GM12878 (cell line): Measurements from ENCODE around the gene MBD5. TPM values are rescaled to one million over a fixed set of nuclear protein-coding genes. Genes with fewer than 3 reads are reported as not detected.

ENCODE experiments used
- ATAC-seq: fragments of 200-7000 bp; cut with Tn5 transposase; 3 replicates; pipeline ENCODE4 v1.9.1; 2020; ENCODE audit warnings: mild to moderate bottlenecking, moderate library complexity
- BruUV-seq: library from RNA; stranded (reverse); fragments of 400-500 nt; replicated peaks from 2 replicates; lab custom pipeline; 2021; lab: Mats Ljungman, UMichigan
- CTCF ChIA-PET: fragments of 300-600 bp; sonication (Branson Sonifier 250); formaldehyde crosslinking; extraction: SDS; loops from one replicate; lab custom pipeline; 2021; ENCODE audit warnings: inconsistent platforms; lab: Yijun Ruan, JAX
- POLR2A ChIA-PET: fragments of 350-600 bp; formaldehyde crosslinking; extraction: SDS; loops from one replicate; lab custom pipeline; 2021; ENCODE audit warnings: inconsistent platforms; lab: Charles Lee
- RAD21 ChIA-PET: fragments of 300-600 bp; sonication (Branson Sonifier 250); formaldehyde crosslinking; loops from one replicate; lab custom pipeline; 2023; ENCODE audit warnings: antibody characterized with exemption; ENCODE audit not compliant: unreplicated experiment; lab: Charles Lee
- SMC1A ChIA-PET: fragments of 300-600 bp; sonication (Branson Sonifier 250); formaldehyde crosslinking; loops from one replicate; lab custom pipeline; 2023; ENCODE audit not compliant: unreplicated experiment, uncharacterized antibody; lab: Charles Lee
- DNase-seq: peaks from one replicate; pipeline ENCODE4 v3.0.0-alpha.2; 2011; ENCODE audit warnings: low read depth, low spot score
- FAIRE-seq: peaks from 3 replicates; lab custom pipeline; 2011; peaks lifted over from hg19 to GRCh38; lab: Jason Lieb, UNC
- H2AFZ ChIP-seq: 2 replicates; pipeline ENCODE4 v1.6.0; 2011; ENCODE audit warnings: low read depth, low read length, control low read depth; ENCODE audit not compliant: control insufficient read depth
- H3K27ac ChIP-seq: 2 replicates; pipeline ENCODE4 v1.5.1; 2011; ENCODE audit warnings: control low read depth; ENCODE audit not compliant: control insufficient read depth, insufficient read depth
- H3K27me3 ChIP-seq, 2 experiments: replicated peaks in 1 of 2; 2 replicates each; pipeline versions ENCODE4 v1.6.0 to v1.6.1; 2011; ENCODE audit warnings: low read length in 1 of 2; ENCODE audit not compliant: control insufficient read depth in 2 of 2, insufficient read depth in 2 of 2
- H3K36me3 ChIP-seq, 2 experiments: 2 replicates each; pipeline ENCODE4 v1.5.1; 2011; ENCODE audit warnings: low read length in 1 of 2; ENCODE audit not compliant: control insufficient read depth in 2 of 2, insufficient read depth in 2 of 2
- H3K4me1 ChIP-seq: 2 replicates; pipeline ENCODE4 v1.6.1; 2011; ENCODE audit warnings: mild to moderate bottlenecking, low read length, moderate library complexity, mixed read lengths; ENCODE audit not compliant: control insufficient read depth, insufficient read depth
- H3K4me2 ChIP-seq: 2 replicates; pipeline ENCODE4 v1.6.0; 2011; ENCODE audit warnings: control low read depth; ENCODE audit not compliant: control insufficient read depth, insufficient read depth
- H3K4me3 ChIP-seq: fragments of 200-600 bp; sonication (generic); 2 replicates; pipeline ENCODE4 v1.5.1; 2016
- H3K79me2 ChIP-seq: 2 replicates; pipeline ENCODE4 v1.6.0; 2011; ENCODE audit warnings: low read length; ENCODE audit not compliant: control insufficient read depth, insufficient read depth
- H3K9ac ChIP-seq: 2 replicates; pipeline ENCODE4 v1.8.0; 2011; ENCODE audit warnings: low read length, control low read depth, mixed read lengths; ENCODE audit not compliant: control insufficient read depth, insufficient read depth
- H3K9me3 ChIP-seq: replicated peaks from 3 replicates; pipeline ENCODE4 v1.5.1; 2011; ENCODE audit warnings: mild to moderate bottlenecking, low read length; ENCODE audit not compliant: control insufficient read depth, insufficient read depth
- H4K20me1 ChIP-seq: 2 replicates; pipeline ENCODE4 v1.6.0; 2011; ENCODE audit not compliant: control insufficient read depth, insufficient read depth
- ATF7 ChIP-seq: fragments of 450-650 bp; IDR thresholded peaks from 2 replicates; pipeline ENCODE4 v1.6.1; 2016; ENCODE audit warnings: low read depth, mild to moderate bottlenecking
- CHD4 ChIP-seq: fragments of 200-600 bp; sonication (generic); IDR thresholded peaks from 2 replicates; pipeline ENCODE4 v1.6.1; 2016; ENCODE audit warnings: mild to moderate bottlenecking
- IRF4 ChIP-seq: IDR thresholded peaks from 2 replicates; pipeline ENCODE4 v1.6.1; 2011; ENCODE audit warnings: low read depth, low read length
- KLF5 ChIP-seq: fragments of 450-650 bp; IDR thresholded peaks from 2 replicates; pipeline ENCODE4 v1.6.1; 2014; ENCODE audit warnings: mild to moderate bottlenecking; ENCODE audit not compliant: partially characterized antibody
- MTA3 ChIP-seq: IDR thresholded peaks from 2 replicates; pipeline ENCODE4 v1.6.1; 2012; ENCODE audit warnings: low read length, inconsistent platforms, borderline replicate concordance
- RAD21 ChIP-seq: IDR thresholded peaks from 2 replicates; pipeline ENCODE4 v1.6.1; 2011; ENCODE audit warnings: mild to moderate bottlenecking, low read depth, low read length, moderate library complexity; ENCODE audit not compliant: insufficient read depth
- SREBF1 ChIP-seq: IDR thresholded peaks from 2 replicates; pipeline ENCODE4 v1.6.1; 2012; ENCODE audit warnings: mild to moderate bottlenecking, low read length
- YBX1 ChIP-seq: fragments of 450-650 bp; IDR thresholded peaks from 2 replicates; pipeline ENCODE4 v1.6.1; 2016; ENCODE audit warnings: antibody characterized with exemption
- WGBS: methylation state at CpG from one replicate; pipeline ENCODE4 v1.1.6; 2016; ENCODE audit warnings: low lambda C conversion rate; ENCODE audit not compliant: insufficient replicate concordance, insufficient coverage; ENCODE audit errors: missing lambda C conversion rate; 5-methylcytosine and 5-hydroxymethylcytosine counted together
- in situ Hi-C: fragments of 300-500 bp; cut with MboI; formaldehyde crosslinking; loops from 9 replicates; pipeline ENCODE4 v1.14.3; 2018; ENCODE audit warnings: mixed read lengths
- intact Hi-C: fragments of 100-400 bp; cut with micrococcal nuclease; formaldehyde crosslinking; loops from one replicate; pipeline ENCODE4 v1.14.2; 2022; ENCODE audit not compliant: unreplicated experiment
- polyA plus RNA-seq, 11 experiments: library from polyadenylated mRNA; depleted of rRNA in 4 of 11; unstranded in 6 of 11; stranded (reverse) in 5 of 11; fragments of >200 nt; fragmentation: Nextera tagmentation in 4 of 11; fragmentation: Illumina TruSeq in 1 of 11; extraction: Ambion mirVana in 4 of 11; extraction: Trizol in 1 of 11; gene quantifications; 1 replicate in 1 of 11; 2 replicates in 10 of 11; pipeline versions ENCODE4 v1.2.1 to v1.2.3, GENCODE V29; 2011 to 2016; ENCODE audit warnings: inconsistent platforms in 2 of 11, missing spikeins in 2 of 11, low read depth in 1 of 11
- total RNA-seq, 4 experiments: library from RNA; depleted of rRNA in 3 of 4; stranded (reverse); fragments of >200 nt in 3 of 4; fragmentation: Illumina TruSeq in 1 of 4; extraction: Trizol in 1 of 4; gene quantifications; 2 replicates each; pipeline versions ENCODE4 v1.2.1 to v1.2.3, GENCODE V29; 2013 to 2021
- TF ChIP-seq, protein P1 (sequence below): fragments of 450-650 bp; formaldehyde crosslinking; IDR thresholded peaks from 2 replicates; pipeline ENCODE4 v1.5.0; 2022; ENCODE audit warnings: mild to moderate bottlenecking, missing genetic modification characterization
- TF ChIP-seq, protein P2 (sequence below): fragments of 450-650 bp; IDR thresholded peaks from 2 replicates; pipeline ENCODE4 v1.6.1; 2017; ENCODE audit warnings: mild to moderate bottlenecking
- TF ChIP-seq, protein P3 (sequence below): fragments of 450-650 bp; IDR thresholded peaks from 2 replicates; pipeline ENCODE4 v1.6.1; 2017; ENCODE audit warnings: mild to moderate bottlenecking, moderate library complexity
- TF ChIP-seq, protein P4 (sequence below): fragments of 150-350 bp; IDR thresholded peaks from 2 replicates; pipeline ENCODE4 v1.6.1; 2014; ENCODE audit warnings: mild to moderate bottlenecking, low read depth, low read length
- TF ChIP-seq, protein P5 (sequence below): fragments of 450-650 bp; IDR thresholded peaks from 2 replicates; pipeline ENCODE4 v1.6.1; 2016; ENCODE audit warnings: mild to moderate bottlenecking

MBD5 gene
- total and polyA plus RNA-seq, 10 of the 15 experiments (the other 5 are each of a cell fraction or from before 2014, with no cell fraction given), result 7.4 to 58.0 (median 21.2) TPM

DNA sequence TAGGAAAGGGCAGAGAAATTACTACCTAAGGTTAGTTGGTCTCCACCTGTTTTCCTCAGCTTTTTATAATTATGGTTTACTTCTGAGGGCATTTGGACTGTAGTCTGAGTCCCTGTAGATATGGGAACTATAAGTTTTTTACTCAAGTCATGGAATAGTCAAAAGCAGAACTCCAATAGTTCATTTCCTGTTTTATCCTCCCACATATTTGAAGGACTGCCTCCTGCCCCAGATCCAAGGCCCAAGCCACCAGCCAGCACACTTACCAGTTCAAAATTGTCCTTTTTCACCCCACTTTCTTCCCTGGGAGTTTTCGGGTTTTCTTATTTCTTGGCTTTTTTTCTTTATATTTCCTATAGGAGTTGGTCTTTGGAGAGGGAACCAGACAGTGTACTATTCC lies 164.1 kb downstream of the MBD5 start:
- no TSS peak for BruUV-seq
- no peak for ATAC-seq
- SMC1A ChIA-PET, result no interaction called here
- H3K27me3 ChIP-seq, result no peaks in the 10 kb centered on the region
- intact Hi-C loops, result no loop called here
- POLR2A ChIA-PET, result interaction anchor here (0.7 kb wide), 1 partner anchor 298 kb away, joined by 3 read pairs; no protein-coding TSS in a partner anchor
- H3K9ac ChIP-seq, result no peak overlapping the region
- no peak overlapping the region for H3K27ac ChIP-seq
- FAIRE-seq, result no peak
- H2AFZ ChIP-seq, result no peak overlapping the region
- no peaks in the 10 kb centered on the region for H4K20me1 ChIP-seq
- H3K79me2 ChIP-seq, result no peaks in the 10 kb centered on the region
- WGBS, result 94% methylated on average over 1 of the region's 1 CpG
- H3K36me3 ChIP-seq, result peaks cover 2 to 6% of the 10 kb centered on the region in 2 experiments; a peak in 3 of 4 replicates
- H3K9me3 ChIP-seq, result no peaks in the 10 kb centered on the region; the same call in 1 of the 3 replicates
- no peak overlapping the region for H3K4me2 ChIP-seq
- TF ChIP-seq, protein P1, sequence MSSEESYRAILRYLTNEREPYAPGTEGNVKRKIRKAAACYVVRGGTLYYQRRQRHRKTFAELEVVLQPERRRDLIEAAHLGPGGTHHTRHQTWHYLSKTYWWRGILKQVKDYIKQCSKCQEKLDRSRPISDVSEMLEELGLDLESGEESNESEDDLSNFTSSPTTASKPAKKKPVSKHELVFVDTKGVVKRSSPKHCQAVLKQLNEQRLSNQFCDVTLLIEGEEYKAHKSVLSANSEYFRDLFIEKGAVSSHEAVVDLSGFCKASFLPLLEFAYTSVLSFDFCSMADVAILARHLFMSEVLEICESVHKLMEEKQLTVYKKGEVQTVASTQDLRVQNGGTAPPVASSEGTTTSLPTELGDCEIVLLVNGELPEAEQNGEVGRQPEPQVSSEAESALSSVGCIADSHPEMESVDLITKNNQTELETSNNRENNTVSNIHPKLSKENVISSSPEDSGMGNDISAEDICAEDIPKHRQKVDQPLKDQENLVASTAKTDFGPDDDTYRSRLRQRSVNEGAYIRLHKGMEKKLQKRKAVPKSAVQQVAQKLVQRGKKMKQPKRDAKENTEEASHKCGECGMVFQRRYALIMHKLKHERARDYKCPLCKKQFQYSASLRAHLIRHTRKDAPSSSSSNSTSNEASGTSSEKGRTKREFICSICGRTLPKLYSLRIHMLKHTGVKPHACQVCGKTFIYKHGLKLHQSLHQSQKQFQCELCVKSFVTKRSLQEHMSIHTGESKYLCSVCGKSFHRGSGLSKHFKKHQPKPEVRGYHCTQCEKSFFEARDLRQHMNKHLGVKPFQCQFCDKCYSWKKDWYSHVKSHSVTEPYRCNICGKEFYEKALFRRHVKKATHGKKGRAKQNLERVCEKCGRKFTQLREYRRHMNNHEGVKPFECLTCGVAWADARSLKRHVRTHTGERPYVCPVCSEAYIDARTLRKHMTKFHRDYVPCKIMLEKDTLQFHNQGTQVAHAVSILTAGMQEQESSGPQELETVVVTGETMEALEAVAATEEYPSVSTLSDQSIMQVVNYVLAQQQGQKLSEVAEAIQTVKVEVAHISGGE, result no peak
- TF ChIP-seq RAD21 (no peak), IRF4 (no peak), YBX1 (no peak), KLF5 (no peak), MTA3 (no peak), CHD4 (no peak), ATF7 (no peak), SREBF1 (no peak)
- TF ChIP-seq, protein P2, sequence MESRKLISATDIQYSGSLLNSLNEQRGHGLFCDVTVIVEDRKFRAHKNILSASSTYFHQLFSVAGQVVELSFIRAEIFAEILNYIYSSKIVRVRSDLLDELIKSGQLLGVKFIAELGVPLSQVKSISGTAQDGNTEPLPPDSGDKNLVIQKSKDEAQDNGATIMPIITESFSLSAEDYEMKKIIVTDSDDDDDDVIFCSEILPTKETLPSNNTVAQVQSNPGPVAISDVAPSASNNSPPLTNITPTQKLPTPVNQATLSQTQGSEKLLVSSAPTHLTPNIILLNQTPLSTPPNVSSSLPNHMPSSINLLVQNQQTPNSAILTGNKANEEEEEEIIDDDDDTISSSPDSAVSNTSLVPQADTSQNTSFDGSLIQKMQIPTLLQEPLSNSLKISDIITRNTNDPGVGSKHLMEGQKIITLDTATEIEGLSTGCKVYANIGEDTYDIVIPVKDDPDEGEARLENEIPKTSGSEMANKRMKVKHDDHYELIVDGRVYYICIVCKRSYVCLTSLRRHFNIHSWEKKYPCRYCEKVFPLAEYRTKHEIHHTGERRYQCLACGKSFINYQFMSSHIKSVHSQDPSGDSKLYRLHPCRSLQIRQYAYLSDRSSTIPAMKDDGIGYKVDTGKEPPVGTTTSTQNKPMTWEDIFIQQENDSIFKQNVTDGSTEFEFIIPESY, result no peak
- TF ChIP-seq, protein P3, sequence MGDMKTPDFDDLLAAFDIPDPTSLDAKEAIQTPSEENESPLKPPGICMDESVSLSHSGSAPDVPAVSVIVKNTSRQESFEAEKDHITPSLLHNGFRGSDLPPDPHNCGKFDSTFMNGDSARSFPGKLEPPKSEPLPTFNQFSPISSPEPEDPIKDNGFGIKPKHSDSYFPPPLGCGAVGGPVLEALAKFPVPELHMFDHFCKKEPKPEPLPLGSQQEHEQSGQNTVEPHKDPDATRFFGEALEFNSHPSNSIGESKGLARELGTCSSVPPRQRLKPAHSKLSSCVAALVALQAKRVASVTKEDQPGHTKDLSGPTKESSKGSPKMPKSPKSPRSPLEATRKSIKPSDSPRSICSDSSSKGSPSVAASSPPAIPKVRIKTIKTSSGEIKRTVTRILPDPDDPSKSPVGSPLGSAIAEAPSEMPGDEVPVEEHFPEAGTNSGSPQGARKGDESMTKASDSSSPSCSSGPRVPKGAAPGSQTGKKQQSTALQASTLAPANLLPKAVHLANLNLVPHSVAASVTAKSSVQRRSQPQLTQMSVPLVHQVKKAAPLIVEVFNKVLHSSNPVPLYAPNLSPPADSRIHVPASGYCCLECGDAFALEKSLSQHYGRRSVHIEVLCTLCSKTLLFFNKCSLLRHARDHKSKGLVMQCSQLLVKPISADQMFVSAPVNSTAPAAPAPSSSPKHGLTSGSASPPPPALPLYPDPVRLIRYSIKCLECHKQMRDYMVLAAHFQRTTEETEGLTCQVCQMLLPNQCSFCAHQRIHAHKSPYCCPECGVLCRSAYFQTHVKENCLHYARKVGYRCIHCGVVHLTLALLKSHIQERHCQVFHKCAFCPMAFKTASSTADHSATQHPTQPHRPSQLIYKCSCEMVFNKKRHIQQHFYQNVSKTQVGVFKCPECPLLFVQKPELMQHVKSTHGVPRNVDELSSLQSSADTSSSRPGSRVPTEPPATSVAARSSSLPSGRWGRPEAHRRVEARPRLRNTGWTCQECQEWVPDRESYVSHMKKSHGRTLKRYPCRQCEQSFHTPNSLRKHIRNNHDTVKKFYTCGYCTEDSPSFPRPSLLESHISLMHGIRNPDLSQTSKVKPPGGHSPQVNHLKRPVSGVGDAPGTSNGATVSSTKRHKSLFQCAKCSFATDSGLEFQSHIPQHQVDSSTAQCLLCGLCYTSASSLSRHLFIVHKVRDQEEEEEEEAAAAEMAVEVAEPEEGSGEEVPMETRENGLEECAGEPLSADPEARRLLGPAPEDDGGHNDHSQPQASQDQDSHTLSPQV, result no peak
- TF ChIP-seq, protein P4, sequence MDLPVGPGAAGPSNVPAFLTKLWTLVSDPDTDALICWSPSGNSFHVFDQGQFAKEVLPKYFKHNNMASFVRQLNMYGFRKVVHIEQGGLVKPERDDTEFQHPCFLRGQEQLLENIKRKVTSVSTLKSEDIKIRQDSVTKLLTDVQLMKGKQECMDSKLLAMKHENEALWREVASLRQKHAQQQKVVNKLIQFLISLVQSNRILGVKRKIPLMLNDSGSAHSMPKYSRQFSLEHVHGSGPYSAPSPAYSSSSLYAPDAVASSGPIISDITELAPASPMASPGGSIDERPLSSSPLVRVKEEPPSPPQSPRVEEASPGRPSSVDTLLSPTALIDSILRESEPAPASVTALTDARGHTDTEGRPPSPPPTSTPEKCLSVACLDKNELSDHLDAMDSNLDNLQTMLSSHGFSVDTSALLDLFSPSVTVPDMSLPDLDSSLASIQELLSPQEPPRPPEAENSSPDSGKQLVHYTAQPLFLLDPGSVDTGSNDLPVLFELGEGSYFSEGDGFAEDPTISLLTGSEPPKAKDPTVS, result no peak
- TF ChIP-seq, protein P5, sequence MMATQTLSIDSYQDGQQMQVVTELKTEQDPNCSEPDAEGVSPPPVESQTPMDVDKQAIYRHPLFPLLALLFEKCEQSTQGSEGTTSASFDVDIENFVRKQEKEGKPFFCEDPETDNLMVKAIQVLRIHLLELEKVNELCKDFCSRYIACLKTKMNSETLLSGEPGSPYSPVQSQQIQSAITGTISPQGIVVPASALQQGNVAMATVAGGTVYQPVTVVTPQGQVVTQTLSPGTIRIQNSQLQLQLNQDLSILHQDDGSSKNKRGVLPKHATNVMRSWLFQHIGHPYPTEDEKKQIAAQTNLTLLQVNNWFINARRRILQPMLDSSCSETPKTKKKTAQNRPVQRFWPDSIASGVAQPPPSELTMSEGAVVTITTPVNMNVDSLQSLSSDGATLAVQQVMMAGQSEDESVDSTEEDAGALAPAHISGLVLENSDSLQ, result no peak
- no peak for DNase-seq
- H3K4me3 ChIP-seq, result no peak overlapping the region
- in situ Hi-C loops, result no loop called here
- CTCF ChIA-PET, result no interaction called here
- no peaks in the 10 kb centered on the region for H3K4me1 ChIP-seq
- RAD21 ChIA-PET, result no interaction called here
